Left lung (tissue), 10 donors: ENCODE measurements around the gene MBP. TPM values are rescaled to one million over a fixed set of nuclear protein-coding genes. Genes with fewer than 3 reads are reported as not detected.
A peak's percentile ranks its signal among the peaks of the same experiment; 100 is the strongest.

ENCODE experiments used
- ATAC-seq: fragments of 200-7000 bp; cut with Tn5 transposase; one replicate; pipeline ENCODE4 v1.9.1; 2020; ENCODE audit warnings: moderate library complexity
- DNase-seq, 4 donors: peaks; one replicate each; pipeline ENCODE4 v3.0.0-alpha.2; 2013 to 2020
- H3K27ac ChIP-seq, 2 donors: fragments of 200-600 bp; sonication (generic) in 1 of 2; one replicate each; pipeline versions ENCODE4 v1.5.0 to v1.8.0; 2020 to 2021
- H3K27me3 ChIP-seq, 2 donors: fragments of 200-600 bp; sonication (generic) in 1 of 2; one replicate each; pipeline versions ENCODE4 v1.5.0 to v1.8.0; 2020 to 2021
- H3K36me3 ChIP-seq, 2 donors: fragments of 200-600 bp; sonication (generic) in 1 of 2; one replicate each; pipeline versions ENCODE4 v1.5.0 to v1.8.0; 2020 to 2021
- H3K4me1 ChIP-seq, 2 donors: fragments of 200-600 bp; one replicate each; pipeline ENCODE4 v1.8.0; 2021
- H3K4me3 ChIP-seq, 2 donors: fragments of 200-600 bp; sonication (generic) in 1 of 2; one replicate each; pipeline versions ENCODE4 v1.5.0 to v1.8.0; 2020 to 2021; ENCODE audit warnings: mild to moderate bottlenecking in 1 of 2
- H3K9me3 ChIP-seq, 2 donors: fragments of 200-600 bp; sonication (generic) in 1 of 2; one replicate each; pipeline versions ENCODE4 v1.5.0 to v1.8.0; 2020 to 2021
- intact Hi-C, 2 donors: fragments of 100-400 bp; cut with DNase I; formaldehyde crosslinking; loops; one replicate each; pipeline versions ENCODE4 v1.11.2 to v1.14.2; 2022
- polyA plus RNA-seq, 6 donors: library from polyadenylated mRNA; unstranded; fragments of 120-200 nt; gene quantifications; one replicate each; pipeline ENCODE4 v1.2.1, GENCODE V29; 2013; ENCODE audit not compliant: insufficient read length in 6 of 6
- total RNA-seq, 2 donors: library from RNA; stranded (reverse); fragmentation: NEBNext Ultra II Directional; extraction: Animal tissue kit (Norgen Biotek cat#: 25700); gene quantifications; one replicate each; pipeline ENCODE4 v1.2.1, GENCODE V29; 2021
- TF ChIP-seq, protein P1 (sequence below), 2 donors: fragments of 200-600 bp; sonication (generic) in 1 of 2; IDR thresholded peaks; one replicate each; pipeline versions ENCODE4 v1.5.0 to v1.8.0; 2021; ENCODE audit warnings: antibody characterized with exemption in 2 of 2
- donor health status: DM: no; HTN: yes; CAD: no.
- donor health status: DM: no; HTN: no; CAD: no.

The MBP gene
- total and polyA plus RNA-seq, 8 donors = 8.8 to 56.7 (median 10.8) TPM

- intact Hi-C loops = loop anchor here in 1 of 2 donors (10.0 kb wide), 1 partner anchor 175 kb away; no protein-coding TSS in a partner anchor
These were observed 152.7 kb downstream of the MBP start for GRCh38 chr18:76979906-76980305.

DNA sequence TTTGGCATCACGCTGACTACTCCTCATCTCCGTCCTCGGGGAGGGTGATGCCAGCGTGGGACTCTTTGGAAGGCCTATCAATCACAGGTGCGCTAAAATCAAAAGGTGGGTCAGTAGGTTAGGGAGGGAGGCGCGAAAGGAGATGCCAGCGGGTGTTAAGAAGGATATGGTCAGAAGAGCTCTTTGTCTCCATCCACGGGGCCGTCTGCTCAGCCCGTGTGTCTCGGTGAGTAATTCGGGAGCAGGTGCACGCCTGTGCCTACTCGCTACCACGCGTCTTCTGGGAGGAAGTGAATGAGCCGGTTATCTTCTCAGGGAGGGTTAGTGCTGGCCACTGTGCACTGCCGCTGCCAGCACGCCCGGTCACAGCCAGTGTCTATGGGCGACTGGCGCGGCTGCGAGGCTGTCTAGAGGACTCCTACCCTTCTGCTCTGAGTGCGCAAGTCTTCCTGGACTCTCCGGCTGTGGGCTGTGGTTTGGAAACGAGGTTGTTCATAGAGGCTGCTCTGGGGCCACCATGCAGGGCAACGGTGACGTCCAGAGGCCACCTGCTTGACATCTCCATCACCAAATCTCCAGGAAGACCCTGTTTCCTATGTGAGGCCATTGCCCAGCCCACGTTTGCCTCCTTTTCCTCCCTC is 153.4 kb downstream of the MBP start:
- H3K4me3 ChIP-seq = no peak overlapping the region
- H3K4me1 ChIP-seq = peaks cover 0 to 4% of the 10 kb centered on the region in 2 donors
- H3K9me3 ChIP-seq = no peaks in the 10 kb centered on the region
- intact Hi-C loops = no loop called here
- H3K27ac ChIP-seq = no peak overlapping the region
- no peak for DNase-seq
- H3K36me3 ChIP-seq = no peaks in the 10 kb centered on the region
- TF ChIP-seq, protein P1, sequence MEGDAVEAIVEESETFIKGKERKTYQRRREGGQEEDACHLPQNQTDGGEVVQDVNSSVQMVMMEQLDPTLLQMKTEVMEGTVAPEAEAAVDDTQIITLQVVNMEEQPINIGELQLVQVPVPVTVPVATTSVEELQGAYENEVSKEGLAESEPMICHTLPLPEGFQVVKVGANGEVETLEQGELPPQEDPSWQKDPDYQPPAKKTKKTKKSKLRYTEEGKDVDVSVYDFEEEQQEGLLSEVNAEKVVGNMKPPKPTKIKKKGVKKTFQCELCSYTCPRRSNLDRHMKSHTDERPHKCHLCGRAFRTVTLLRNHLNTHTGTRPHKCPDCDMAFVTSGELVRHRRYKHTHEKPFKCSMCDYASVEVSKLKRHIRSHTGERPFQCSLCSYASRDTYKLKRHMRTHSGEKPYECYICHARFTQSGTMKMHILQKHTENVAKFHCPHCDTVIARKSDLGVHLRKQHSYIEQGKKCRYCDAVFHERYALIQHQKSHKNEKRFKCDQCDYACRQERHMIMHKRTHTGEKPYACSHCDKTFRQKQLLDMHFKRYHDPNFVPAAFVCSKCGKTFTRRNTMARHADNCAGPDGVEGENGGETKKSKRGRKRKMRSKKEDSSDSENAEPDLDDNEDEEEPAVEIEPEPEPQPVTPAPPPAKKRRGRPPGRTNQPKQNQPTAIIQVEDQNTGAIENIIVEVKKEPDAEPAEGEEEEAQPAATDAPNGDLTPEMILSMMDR (IDR thresholded peaks at IDR 0.05) = no peak
- H3K27me3 ChIP-seq = no peaks in the 10 kb centered on the region
- no peak for ATAC-seq

More at GRCh38 chr18:76979906-76980305, 152.7 kb downstream of the MBP start:
- ATAC-seq (no peak), DNase-seq (no peak)
- Histone ChIP-seq H3K4me3 (no peak overlapping the region), H3K36me3 (no peaks in the 10 kb centered on the region), H3K9me3 (no peaks in the 10 kb centered on the region), H3K4me1 (peaks cover 0 to 4% of the 10 kb centered on the region in 2 donors), H3K27me3 (no peaks in the 10 kb centered on the region), H3K27ac (no peak overlapping the region)
- TF ChIP-seq, protein P1 (IDR thresholded peaks at IDR 0.05) = no peak

- no peak overlapping the region for H3K27ac ChIP-seq
- H3K9me3 ChIP-seq = no peaks in the 10 kb centered on the region
- peaks cover 0 to 4% of the 10 kb centered on the region in 2 donors for H3K36me3 ChIP-seq
- intact Hi-C loops = no loop called here
- H3K4me3 ChIP-seq = no peak overlapping the region
- H3K27me3 ChIP-seq = no peaks in the 10 kb centered on the region
- H3K4me1 ChIP-seq = peaks cover 0 to 4% of the 10 kb centered on the region in 2 donors
- ATAC-seq (no peak), DNase-seq (peak in 1 of 4 donors; percentile 70)
- TF ChIP-seq, protein P1 (IDR thresholded peaks at IDR 0.05) = no peak
These were observed 154.0 kb downstream of the MBP start for GRCh38 chr18:76978616-76979015.

DNA sequence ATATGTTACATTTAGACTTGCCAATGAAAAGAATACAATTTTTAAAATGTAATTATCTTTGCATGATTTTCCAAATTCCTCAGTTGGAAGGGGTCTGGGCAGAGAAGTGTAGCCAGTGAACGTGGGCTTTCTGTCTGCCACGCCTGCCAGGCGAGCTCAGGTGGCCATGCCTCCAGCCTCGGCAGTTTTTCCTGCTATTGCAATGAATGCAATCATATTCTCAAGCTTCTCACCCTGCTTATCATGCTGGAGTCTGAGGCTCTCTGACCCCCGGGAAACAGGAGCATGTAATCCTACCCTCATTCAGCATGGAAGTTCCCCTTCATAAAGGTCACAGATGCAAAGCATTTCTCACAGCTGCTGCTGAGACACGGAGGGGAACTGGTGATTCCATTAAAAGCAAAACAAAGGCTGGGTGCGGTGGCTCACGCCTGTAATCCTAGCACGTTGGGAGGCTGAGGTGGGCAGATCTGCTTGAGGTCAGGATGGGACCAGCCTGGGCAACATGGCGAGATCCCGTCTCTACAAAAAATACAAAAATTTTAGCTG is 154.8 kb downstream of the MBP start:
- no peak overlapping the region for H3K27ac ChIP-seq
- intact Hi-C loops = no loop called here
- no peak for ATAC-seq
- peaks cover 0 to 7% of the 10 kb centered on the region in 2 donors for H3K36me3 ChIP-seq
- H3K9me3 ChIP-seq = no peaks in the 10 kb centered on the region
- H3K27me3 ChIP-seq = no peaks in the 10 kb centered on the region
- TF ChIP-seq, protein P1 (IDR thresholded peaks at IDR 0.05) = no peak
- H3K4me1 ChIP-seq = no peaks in the 10 kb centered on the region
- H3K4me3 ChIP-seq = no peak overlapping the region
- DNase-seq = peak in 1 of 4 donors; percentile 30

DNA sequence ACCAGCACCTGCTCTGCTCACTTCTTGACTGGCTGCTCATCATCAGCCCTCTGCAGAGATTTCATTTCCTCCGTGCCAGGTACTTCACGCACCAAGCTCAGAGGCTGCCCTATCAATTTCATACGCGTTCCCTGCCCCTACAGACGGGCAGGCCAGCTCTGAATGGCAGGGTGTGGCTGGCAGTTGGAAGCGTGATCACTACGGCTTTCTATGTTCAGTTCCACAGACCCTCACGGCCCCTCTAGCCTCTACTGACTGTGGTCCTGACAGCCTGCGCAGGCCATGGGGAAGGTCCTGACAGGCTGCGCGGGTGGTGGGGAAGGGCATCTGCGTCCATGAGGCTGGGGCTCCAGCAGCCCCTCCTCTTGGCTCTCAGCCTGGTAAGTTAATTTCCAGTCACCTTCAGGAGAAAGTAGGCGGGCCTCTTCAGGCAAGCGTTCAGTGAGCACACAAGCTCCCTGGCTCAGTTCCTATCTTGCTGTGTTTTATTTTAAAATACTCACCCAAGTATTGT is 155.4 kb downstream of the MBP start:
- TF ChIP-seq, protein P1 (IDR thresholded peaks at IDR 0.05) = no peak
- H3K9me3 ChIP-seq = no peaks in the 10 kb centered on the region
- no peaks in the 10 kb centered on the region for H3K4me1 ChIP-seq
- ATAC-seq (peak; percentile 87), DNase-seq (peak in 2 of 4 donors; percentile 64 to 67)
- intact Hi-C loops = no loop called here
- peaks cover 0 to 7% of the 10 kb centered on the region in 2 donors for H3K36me3 ChIP-seq
- no peak overlapping the region for H3K4me3 ChIP-seq
- H3K27me3 ChIP-seq = no peaks in the 10 kb centered on the region
- H3K27ac ChIP-seq = no peak overlapping the region
